GM23338 (cell line): Measurements from ENCODE around the gene HBM. TPM values are rescaled to one million over a fixed set of nuclear protein-coding genes. Genes with fewer than 3 reads are reported as not detected.

Source experiments
- EZH2 ChIP-seq: fragments of 200-600 bp; sonication (generic); IDR thresholded peaks from one replicate; pipeline ENCODE4 v1.8.0; 2017; ENCODE audit warnings: antibody characterized with exemption, mild to moderate bottlenecking, low read depth; ENCODE audit not compliant: unreplicated experiment
- EZH2phosphoT487 ChIP-seq: fragments of 200-600 bp; sonication (generic); IDR thresholded peaks from one replicate; pipeline ENCODE4 v1.8.1; 2018; ENCODE audit warnings: antibody characterized with exemption; ENCODE audit not compliant: unreplicated experiment
- JUNB ChIP-seq: IDR thresholded peaks from one replicate; pipeline ENCODE4 v1.6.1; 2016; ENCODE audit warnings: antibody characterized with exemption; ENCODE audit not compliant: unreplicated experiment
- ZNF331 ChIP-seq: fragments of 250-450 bp; sonication (Bioruptor Pico); IDR thresholded peaks from 2 replicates; pipeline ENCODE4 v1.5.0; 2020; ENCODE audit warnings: low read depth, mild to moderate bottlenecking, moderate library complexity
- polyA plus RNA-seq: library from polyadenylated mRNA; unstranded; fragments of >200 nt; fragmentation: Nextera tagmentation; extraction: Ambion mirVana; gene quantifications from 2 replicates; pipeline ENCODE4 v1.2.1, GENCODE V29; 2016
- small RNA-seq: library from RNA; depleted of rRNA; stranded (forward); fragments of <200 nt; gene quantifications from one replicate; pipeline ENCODE3, GENCODE V24; 2014; ENCODE audit warnings: low replicate concordance
- total RNA-seq: library from RNA; depleted of rRNA; stranded (reverse); fragments of >200 nt; shearing (Covaris generic); gene quantifications from 2 replicates; pipeline ENCODE4 v1.2.3, GENCODE V29; 2014; rRNA removed

Gene HBM
- total and polyA plus RNA-seq, 2 experiments from 2014 or later: not detected

- TF ChIP-seq JUNB: no peak
- no peak for TF ChIP-seq EZH2phosphoT487
- TF ChIP-seq EZH2: no peak
- TF ChIP-seq ZNF331: no peak
Measured at GRCh38 chr16:212999-213398, 47.2 kb downstream of the HBM start (continued).

Small RNAs within 50 kb of the gene (small RNA-seq; reads per million reads assigned to genes)
- gene RF00019: not detected

Other genes starting within 250 kb of the HBM start
- 11.7 and 17.8 TPM in 2 replicates for gene POLR3K, start 112.4 kb upstream of the HBM start, total RNA-seq
- gene POLR3K, start 112.4 kb upstream of the HBM start, polyA plus RNA-seq: 58.5 and 60.0 TPM in 2 replicates
- gene SNRNP25, start 112.2 kb upstream of the HBM start, total RNA-seq: 31.2 and 34.4 TPM in 2 replicates
- gene SNRNP25, start 112.2 kb upstream of the HBM start, polyA plus RNA-seq: 79.5 and 81.6 TPM in 2 replicates
- 15.3 and 24.5 TPM in 2 replicates for gene RHBDF1, start 93.3 kb upstream of the HBM start, total RNA-seq
- gene RHBDF1, start 93.3 kb upstream of the HBM start, polyA plus RNA-seq: 22.1 and 22.6 TPM in 2 replicates
- gene MPG, start 87.8 kb upstream of the HBM start, total RNA-seq: 57.8 and 91.1 TPM in 2 replicates
- gene MPG, start 87.8 kb upstream of the HBM start, polyA plus RNA-seq: 38.0 and 39.2 TPM in 2 replicates
- 45.7 and 45.9 TPM in 2 replicates for gene NPRL3, start 27.3 kb upstream of the HBM start, total RNA-seq
- 14.5 and 15.4 TPM in 2 replicates for gene NPRL3, start 27.3 kb upstream of the HBM start, polyA plus RNA-seq
- gene HBZ, start 13.3 kb upstream of the HBM start, total RNA-seq: not detected in 2 replicates
- gene HBZ, start 13.3 kb upstream of the HBM start, polyA plus RNA-seq: 0.39 TPM in 1 of 2 replicates, not detected in the other
- gene HBA2, start 6.9 kb downstream of the HBM start, total RNA-seq: 1.9 TPM in 1 of 2 replicates, not detected in the other
- gene HBA2, start 6.9 kb downstream of the HBM start, polyA plus RNA-seq: 7.8 and 11.7 TPM in 2 replicates
- not detected in 2 replicates for gene HBA1, start 10.7 kb downstream of the HBM start, total RNA-seq
- 3.4 and 6.7 TPM in 2 replicates for gene HBA1, start 10.7 kb downstream of the HBM start, polyA plus RNA-seq
- 3.1 and 6.6 TPM in 2 replicates for gene HBQ1, start 14.5 kb downstream of the HBM start, total RNA-seq
- 8.3 and 8.5 TPM in 2 replicates for gene HBQ1, start 14.5 kb downstream of the HBM start, polyA plus RNA-seq
- 114 and 115 TPM in 2 replicates for gene LUC7L, start 63.5 kb downstream of the HBM start, total RNA-seq
- 136 and 151 TPM in 2 replicates for gene LUC7L, start 63.5 kb downstream of the HBM start, polyA plus RNA-seq
- gene FAM234A, start 68.8 kb downstream of the HBM start, total RNA-seq: 57.2 and 128 TPM in 2 replicates
- gene FAM234A, start 68.8 kb downstream of the HBM start, polyA plus RNA-seq: 37.9 and 41.9 TPM in 2 replicates
- 0.58 and 1.8 TPM in 2 replicates for gene RGS11, start 110.0 kb downstream of the HBM start, total RNA-seq
- 0.38 and 0.74 TPM in 2 replicates for gene RGS11, start 110.0 kb downstream of the HBM start, polyA plus RNA-seq
- gene ARHGDIG, start 114.6 kb downstream of the HBM start, total RNA-seq: 1.0 and 1.2 TPM in 2 replicates
- 0.24 and 0.78 TPM in 2 replicates for gene ARHGDIG, start 114.6 kb downstream of the HBM start, polyA plus RNA-seq
- 0.87 TPM in 1 of 2 replicates, not detected in the other for gene PDIA2, start 117.2 kb downstream of the HBM start, total RNA-seq
- gene PDIA2, start 117.2 kb downstream of the HBM start, polyA plus RNA-seq: 0.39 and 0.52 TPM in 2 replicates
- gene AXIN1, start 186.7 kb downstream of the HBM start, total RNA-seq: 50.6 and 54.5 TPM in 2 replicates
- 14.3 and 15.0 TPM in 2 replicates for gene AXIN1, start 186.7 kb downstream of the HBM start, polyA plus RNA-seq
- gene MRPL28, start 204.6 kb downstream of the HBM start, total RNA-seq: 115 and 169 TPM in 2 replicates
- 129 and 135 TPM in 2 replicates for gene MRPL28, start 204.6 kb downstream of the HBM start, polyA plus RNA-seq
- gene PGAP6, start 216.0 kb downstream of the HBM start, total RNA-seq: 98.7 and 112 TPM in 2 replicates
- gene PGAP6, start 216.0 kb downstream of the HBM start, polyA plus RNA-seq: 25.1 and 29.5 TPM in 2 replicates
- 228 and 249 TPM in 2 replicates for gene NME4, start 231.2 kb downstream of the HBM start, total RNA-seq
- gene NME4, start 231.2 kb downstream of the HBM start, polyA plus RNA-seq: 511 and 521 TPM in 2 replicates
- gene DECR2, start 235.9 kb downstream of the HBM start, total RNA-seq: 17.9 and 26.9 TPM in 2 replicates
- gene DECR2, start 235.9 kb downstream of the HBM start, polyA plus RNA-seq: 19.0 and 20.3 TPM in 2 replicates